NCI-H187 (cell line): ENCODE measurements around the gene EFL1.
A peak's percentile ranks its signal among the peaks of the same experiment; 100 is the strongest.

Source experiments
- DNase-seq, 2 experiments: peaks; one replicate each; lab custom pipeline; 2025; lab: John Stamatoyannopoulos, UW

The EFL1 gene

DNA sequence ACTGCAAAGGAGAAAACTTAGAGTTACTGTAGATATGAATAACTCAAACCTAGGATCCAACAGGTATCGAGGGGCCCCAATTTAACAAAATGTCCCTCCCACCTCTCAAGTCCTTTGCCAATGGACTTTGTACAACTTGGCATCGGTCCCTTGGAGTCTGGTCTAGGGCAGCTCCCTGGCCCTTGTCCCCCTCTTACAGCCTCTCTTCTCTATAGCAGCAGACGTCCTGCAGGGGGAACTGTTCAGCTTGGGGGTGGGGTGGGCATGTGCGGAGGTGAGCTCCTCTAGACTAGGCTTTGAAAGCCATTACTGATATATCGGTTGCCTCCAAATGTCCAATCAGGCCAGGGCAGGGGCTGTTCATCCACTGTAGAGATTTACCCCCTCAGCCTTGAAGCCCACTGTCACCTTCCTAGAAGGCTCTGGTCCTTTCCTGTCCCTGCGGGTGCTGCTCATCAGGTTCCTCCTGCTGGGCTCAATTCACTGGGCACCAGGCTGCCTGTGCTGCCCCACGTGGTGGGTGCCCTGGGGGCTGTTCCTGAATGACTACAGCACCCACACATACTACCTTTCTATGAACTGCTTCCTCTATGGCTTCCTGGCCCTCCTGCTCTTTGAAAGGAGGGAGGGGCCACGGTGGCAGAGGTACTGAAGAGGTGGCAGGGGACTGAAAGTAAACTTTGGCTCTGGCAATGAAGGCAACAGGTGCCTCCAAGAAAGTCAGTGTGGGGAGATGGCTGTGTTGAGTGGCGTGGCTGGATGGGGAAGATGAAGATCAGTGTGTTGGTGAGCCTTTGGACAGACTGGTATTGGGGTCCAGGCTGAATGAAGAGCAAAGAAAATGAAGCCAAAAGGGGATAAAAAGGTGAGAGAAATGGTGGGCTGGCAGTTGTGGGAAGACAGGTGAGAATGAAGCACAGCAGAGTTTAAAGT, 137.9 kb downstream of the EFL1 start:
- no peak for DNase-seq

DNA sequence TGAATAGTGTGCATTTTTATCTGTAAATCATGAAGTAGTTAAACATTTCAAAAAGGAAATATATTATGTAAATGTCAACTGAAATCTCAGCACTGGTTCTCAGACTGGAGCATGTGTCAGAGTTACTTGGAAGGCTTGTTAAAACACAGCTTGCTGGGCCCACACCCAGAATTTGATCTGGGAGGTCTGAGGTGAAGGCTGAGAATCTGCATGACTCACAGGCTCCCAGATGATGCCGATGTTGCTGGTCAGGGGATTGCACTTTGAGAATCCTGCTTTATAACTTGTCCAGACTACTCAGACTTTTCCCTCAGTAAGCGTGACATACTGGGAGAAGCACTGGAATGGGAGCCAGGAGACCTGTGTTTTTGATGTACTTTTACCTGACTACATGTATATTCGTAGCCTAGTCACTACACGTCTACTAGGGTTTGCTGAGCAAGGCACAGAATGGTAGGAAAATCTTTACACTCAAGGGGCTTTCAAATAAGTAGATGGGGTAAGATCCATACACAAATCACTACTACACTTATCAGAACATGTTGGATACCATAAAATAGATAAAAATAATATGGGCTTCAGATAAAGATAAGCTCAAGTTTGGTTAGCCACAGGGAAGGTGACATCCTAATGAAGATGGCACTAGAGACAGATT, 139.7 kb downstream of the EFL1 start:
- no peak for DNase-seq

DNA sequence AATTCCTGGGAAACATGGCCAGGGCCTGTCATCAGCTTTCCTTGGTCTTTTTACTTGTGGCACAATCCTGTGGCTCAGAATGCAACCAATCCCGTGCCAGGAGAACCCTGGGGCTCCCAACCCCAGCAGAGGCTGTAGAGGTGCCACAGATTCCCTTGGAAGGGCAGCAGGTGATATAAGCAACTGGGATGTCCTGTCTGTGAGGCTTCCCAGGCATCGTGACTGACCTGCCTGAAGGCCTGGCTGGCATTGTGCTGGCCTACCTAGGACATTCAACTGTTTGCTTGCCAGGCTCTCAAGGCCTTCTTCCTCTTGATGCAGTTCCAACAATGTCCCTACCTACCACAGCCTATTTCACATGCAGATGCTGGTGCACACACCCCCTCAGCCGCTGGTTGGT, 144.5 kb downstream of the EFL1 start:
- no peak for DNase-seq

DNA sequence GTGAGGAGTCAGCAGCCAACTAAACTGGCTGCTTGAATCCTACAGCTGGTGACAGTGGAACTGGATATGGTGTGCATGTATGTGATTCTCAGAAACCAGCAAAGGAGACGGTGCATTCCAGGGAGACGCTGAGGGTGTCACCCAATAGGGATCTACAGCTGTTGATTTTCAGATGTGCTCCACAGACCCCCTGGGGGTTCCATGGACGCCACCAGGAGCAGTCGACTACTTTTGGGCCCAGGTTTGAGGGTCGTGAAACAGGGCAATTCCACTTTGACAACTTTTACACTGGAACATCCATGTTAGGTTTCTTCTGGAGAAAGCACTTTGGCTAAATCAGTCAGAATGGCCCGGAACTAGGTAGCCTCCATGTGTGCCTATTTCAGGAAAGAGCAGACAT, 145.2 kb downstream of the EFL1 start:
- DNase-seq, result no peak

DNA sequence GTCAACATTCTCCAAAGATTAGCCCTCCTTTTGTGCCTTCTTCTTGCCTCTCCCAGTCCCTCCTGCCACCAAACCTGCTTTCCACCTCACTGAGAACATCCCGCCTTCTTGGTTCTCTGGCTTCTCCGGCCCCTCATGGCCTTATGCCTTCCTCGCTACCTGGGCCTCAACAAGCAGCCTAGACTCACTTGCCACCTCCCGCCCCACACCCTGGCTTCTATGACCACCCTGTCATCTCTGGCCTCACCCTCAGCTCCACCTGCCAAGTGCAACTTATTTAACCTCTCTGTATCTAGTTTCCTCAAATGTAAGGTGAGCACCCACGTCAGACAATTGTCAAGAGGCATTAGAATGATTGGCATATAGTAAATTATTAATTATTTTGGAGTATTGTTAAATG, 147.9 kb downstream of the EFL1 start:
- DNase-seq, result no peak

DNA sequence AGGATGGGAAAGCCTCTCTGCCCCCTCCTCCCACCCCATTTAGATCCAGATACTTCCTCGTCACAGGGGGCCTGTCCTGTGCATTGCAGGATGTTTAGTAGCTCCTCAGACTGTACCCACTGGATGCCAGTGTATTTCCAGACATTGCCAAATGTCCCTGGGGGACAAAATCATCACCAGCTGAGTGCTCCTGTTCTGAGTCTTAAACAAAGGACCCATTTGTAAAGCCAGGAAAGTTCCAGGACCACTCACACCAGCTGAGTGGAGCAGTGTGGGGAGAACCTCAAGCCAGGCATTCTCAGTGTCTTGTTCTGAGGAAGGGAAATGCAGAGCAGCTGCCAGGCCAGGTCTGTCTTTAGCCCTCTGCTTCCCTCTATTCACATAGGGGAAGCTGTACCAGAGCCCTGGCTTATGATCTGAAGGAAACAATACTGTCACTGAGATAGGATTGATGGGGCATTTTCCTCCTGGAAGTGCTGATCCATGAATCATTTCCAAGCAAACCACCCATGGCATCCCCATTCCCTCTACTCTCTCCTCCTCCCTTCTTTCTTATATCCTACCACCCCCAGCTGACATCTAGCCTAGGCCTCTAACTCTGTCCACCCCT, 149.3 kb downstream of the EFL1 start:
- no peak for DNase-seq

DNA sequence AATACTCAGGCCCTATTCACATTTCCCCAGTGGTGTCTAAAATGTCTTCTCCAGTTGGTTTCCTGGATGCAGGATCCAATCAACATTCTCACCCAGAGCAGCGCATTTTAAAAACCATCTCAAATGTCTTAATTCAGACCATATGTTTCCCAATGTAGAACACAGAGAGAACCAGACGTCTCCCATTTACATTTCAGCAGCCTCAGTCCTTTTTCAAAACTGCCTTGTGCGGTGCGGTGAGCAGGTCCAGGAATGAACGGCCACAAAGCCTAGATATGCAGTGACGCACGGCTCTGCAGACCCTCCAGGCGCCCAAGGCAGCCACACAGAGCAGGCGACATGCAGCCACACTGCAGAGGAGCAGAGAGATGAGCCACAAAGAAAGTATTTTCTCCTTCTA, 150.6 kb downstream of the EFL1 start:
- DNase-seq, result no peak

DNA sequence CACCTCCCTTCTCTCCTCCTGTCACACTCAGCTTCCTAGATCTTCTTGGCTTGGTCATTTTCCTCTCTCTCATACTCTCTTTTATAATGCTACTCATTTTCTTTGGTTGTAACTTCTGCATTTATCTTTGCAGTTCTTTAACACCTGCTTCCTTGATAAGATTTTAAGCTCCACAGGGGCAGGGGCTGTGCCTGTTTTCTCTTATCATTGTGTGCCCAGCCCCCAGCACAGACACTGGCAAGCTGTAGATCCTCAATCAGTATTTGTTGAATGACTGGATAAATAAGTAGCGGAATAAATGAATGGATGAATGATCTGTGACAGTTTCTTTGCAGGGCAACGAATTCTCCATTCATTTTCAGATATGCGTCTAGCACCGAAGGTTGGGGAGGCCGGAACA, 152.4 kb downstream of the EFL1 start:
- no peak for DNase-seq

DNA sequence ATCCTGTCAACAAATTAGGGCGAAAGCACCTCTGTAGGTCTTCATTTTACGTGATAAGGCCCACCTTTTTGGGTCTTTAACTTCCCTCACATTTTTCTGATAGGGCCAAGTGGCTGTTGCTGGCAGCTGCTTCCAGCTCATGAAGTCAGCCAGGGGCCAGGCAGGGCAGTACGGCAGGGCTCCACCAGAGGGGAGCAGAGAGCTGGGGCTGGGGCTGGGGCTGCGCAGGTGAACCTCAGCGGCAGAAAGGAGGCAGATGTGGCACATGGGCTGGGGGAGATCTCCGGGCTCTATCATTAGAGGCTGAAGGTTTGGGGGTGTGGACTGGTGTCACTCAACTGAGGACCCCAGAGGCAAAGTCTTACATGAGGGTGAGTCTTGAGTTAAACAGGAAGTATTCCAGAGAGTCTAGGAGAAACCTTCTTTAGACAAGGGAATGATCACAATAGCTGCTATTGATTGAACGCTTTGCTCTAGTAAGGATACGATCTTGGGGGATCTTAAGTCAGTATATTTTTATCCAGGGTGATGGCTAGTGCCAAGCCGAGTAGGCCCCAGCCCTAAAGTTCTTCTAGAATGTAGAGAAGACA, 153.9 kb downstream of the EFL1 start:
- DNase-seq, result peak in 1 of 2 experiments; percentile 7

DNA sequence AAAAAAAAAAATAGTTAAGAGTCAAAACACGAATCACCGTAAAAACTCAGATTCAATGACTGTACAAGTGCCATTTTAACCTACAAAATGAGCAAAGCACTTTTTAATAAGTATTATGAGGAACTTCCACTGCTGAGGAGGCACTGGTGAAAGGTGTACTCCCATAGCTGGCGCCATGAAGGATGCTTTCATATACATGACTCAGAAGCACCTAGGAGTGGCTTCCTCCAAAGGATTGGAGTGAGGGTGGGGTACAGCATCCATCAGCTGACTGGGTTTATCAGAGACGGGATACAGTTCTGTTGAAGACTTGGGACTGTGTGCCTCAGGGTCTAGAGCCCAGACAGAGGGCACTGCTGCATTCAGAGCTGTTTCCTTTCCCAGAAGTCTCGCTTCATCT, 155.9 kb downstream of the EFL1 start:
- no peak for DNase-seq

DNA sequence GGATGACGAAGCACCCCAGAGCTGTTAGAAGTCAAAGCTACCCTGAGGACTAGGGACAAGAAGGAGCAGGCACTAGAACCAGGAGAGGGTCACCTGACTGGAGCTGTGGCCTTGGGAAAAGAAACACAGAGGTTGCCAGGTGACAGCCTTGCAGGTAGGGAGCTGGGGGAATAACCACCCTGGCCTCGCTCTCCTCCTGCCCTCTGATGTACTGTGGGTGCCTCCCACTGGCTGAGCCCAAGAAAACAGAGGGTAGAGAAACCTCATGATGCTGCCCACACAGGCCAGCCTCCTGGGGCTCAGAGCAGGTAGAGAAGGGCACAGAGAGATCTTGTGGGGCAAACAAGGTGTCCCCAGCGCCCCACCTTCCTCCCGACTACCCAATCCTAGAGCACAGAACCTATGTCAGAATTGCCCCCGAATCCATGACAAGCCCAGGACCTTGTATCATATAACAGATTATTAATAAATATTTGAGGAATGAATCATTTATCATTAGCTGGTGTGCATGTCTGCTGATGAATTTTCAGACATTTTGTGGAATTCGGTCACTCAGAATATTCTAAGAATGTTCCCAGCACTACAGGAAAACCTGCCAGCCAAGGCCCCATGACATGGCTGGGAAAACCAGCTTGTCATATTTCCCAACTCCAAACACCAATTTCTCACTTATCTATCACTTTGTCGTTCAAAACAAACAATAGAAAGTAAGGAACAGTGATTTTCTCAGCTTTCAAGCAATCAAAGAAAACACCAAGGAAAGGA, 156.9 kb downstream of the EFL1 start:
- DNase-seq, result no peak

DNA sequence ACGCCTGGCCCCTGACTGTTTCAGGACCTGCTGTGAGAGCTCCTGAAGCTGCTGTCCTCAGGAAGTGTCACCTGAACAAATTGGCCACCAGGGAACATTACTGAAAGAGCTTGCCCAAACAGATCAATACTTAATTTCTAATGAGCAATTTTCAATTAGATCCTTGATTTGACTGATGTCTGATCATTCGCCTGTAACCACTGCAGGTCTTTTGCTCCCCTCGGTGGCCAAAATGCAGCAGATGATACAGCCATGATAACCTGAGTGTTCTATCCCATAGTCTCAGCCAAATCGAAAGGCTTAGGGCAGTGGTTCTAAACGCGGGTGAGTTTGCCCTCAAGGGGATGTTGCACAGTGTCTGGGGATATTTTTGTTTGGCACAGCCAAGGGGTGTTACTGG, 159.1 kb downstream of the EFL1 start:
- DNase-seq, result no peak

DNA sequence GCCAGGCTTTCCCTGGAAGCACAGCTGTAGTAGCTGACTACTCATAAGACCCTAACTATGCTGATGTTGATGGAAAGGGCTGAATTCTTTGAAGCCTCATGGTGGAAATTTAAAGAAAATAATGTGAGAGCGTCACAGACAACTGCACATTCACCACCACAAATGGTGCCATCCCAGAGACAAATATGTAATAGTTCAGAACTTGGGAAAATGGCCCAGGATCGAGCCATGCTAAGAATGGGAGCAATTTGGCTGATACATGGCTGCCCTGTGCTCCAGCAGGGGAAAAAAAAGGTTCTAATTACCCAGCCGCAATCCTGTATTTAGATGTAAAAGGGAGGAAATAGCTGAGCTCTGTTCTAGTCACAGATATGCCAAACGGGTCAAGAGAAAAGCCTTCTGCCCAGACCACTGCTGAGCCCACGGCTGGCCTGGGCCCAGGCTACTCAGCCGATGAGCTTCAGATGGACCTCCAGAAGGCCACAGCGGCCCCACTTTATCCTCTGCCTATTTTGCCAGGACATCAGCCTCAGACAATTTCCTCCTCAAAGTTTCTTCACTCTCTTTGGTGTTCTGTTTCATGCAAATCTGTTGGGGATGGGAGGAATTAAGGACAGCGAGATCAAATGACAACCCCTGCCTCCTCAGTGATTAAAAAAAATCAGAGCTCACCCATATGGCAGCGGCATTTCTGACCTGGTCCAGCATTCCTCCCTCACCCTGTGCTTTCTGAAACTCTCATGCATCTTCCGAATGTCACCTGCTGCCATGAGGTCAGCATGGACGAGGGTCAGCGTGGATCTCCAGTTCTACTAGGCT, 162.2 kb downstream of the EFL1 start:
- no peak for DNase-seq

DNA sequence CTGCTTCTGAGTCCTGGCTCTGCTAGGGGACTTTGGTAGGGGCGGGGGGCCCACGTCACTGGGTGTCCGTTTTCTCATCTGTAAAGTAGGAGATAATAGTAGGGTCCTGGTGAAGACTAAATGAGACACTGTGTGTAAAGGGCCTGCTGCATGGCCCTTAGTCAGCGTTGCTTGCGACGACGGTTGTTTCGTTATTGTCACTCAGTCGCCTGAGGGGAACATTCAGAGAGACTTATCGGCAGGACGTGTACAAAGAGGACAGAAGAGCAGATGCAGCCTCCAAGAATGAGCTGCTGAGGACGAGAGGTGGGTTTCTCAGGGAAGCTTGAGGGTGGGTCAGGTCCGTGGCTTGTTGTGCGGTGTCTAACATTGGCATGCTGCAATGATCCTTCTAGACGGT, 163.9 kb downstream of the EFL1 start:
- DNase-seq, result no peak

DNA sequence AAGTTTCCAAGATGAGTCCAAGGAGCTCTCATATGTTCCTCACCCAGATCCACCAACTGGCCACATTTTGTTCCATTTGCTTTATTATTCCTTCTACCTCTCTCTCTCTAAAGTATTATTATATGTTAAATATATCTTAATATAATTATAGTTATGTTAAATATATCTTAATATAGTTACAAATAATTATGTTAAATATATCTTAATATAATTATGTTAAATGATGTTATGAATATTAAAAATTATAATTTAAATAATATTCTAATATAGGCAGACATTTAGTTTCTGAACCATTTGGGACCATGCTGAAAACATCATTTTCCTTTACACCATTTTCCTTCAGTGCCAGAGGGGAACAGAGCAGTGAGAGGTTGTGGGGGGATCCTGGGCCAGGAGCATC, 166.7 kb downstream of the EFL1 start:
- no peak for DNase-seq

DNA sequence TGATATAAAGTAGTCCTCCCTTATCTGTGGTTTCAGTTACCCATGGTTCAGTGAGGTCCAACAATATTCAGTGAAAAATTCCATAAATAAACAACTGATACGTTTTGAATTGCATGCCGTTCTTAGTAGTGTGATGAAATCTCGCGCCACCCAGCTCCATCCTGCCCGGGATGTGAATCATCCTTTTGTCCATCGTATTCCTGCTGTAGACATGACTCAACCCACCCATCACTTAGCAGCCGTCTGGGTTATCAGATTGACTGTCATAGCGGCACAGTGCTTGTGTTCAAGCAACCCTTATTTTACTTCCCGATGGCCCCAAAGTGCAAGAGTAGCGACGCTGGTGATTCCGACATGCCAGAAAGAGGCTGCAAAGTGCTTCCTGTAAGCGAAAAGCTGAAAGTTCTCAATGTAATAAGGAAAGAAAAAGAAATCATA, 168.7 kb downstream of the EFL1 start:
- no peak for DNase-seq

DNA sequence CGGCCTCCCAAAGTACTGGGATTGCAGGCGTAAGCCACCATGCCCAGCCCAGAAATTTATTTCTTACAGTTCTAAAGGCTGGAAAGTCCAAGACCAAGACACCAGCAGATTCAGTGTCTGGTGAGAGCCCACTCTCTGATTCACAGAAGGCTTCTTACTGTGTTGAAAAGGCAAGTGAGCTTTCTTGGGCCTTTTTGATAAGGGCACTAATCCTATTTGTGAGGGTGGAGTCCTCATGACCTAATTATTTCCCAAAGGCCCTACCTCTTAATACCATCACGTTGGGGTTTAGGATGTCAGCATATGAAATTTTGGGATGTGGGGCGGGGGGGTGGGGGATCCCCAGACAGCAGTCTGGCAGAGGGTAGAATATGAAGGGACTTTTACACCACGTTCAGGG, 169.2 kb downstream of the EFL1 start:
- no peak for DNase-seq

DNA sequence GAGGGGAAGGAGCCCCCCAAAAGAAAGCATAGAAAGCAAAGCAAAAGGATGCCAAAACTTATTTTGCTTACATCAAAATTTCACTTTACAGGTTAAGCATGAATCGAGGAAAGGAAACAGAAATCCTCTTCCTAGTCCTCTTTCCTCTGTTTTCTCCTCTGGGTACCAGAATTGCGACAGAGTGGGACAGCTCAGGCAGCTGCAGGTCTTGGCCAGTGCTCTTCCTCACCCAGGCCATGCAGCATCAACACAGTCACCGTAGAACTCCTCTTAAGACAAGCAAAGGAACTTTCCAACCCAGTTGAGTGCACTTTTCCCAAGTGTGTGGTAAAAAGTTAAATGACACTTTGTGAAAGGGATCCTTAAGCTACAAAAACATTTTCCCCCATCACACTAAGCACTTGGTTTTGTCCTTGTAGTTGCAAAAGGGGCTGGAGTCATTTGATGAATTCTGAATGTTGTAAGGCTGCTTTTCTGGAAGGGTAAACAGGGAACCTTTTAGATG, 170.8 kb downstream of the EFL1 start:
- DNase-seq, result no peak

DNA sequence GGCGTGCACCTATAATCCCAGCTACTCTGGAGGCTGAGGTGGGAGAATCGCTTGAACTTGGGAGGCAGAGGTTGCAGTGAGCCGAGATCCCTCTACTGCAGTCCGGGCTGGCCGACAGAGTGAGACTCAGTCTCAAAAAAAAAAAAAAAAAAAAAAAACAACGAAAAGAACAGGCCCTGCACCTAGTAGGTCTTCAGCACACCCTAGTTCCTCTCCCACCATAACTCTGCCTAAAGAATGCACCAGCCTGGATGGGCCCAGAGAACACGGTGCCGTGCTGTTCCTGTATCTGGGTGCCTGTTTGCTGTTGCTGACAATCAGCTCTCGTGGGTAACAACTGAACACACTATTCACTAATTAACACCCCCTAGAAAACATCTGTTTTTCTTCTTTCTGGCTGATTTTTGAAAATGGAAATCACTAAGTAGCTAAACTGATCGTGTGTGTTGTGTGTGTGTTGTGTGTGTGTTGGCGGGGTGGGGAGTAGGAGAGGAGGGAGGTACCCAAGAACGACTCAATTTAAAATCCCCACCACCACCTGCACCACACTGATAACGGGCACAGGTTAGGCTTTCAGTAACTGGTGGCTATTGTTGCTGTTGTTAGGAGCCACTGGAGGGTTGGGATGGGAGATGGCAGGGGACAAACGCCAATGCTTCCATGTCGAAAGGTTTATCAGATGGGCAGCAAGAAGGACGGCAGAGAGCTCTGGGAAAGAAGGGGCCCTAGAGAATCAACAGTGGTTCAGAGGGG, 176.1 kb downstream of the EFL1 start:
- no peak for DNase-seq
